ENCODE measurements around the gene PTX4. TPM values are rescaled to one million over a fixed set of nuclear protein-coding genes. Genes with fewer than 3 reads are reported as not detected.

PTX4 gene
- total and polyA plus RNA-seq, 2 experiments from 2014 or later = not detected

GRCh38 chr16:1453316-1453715 is 35.4 kb downstream of the PTX4 start:
- H3K4me2 ChIP-seq = no peak overlapping the region
- no peaks in the 10 kb centered on the region for H3K36me3 ChIP-seq (ENCODE audit: insufficient read depth)
- H4K20me1 ChIP-seq (replicated peaks; ENCODE audit: insufficient read depth) = no peaks in the 10 kb centered on the region
- no peaks in the 10 kb centered on the region for H3K4me1 ChIP-seq (ENCODE audit: insufficient read depth)
- Mint-ChIP-seq H3K9me3 (no peaks in the 10 kb centered on the region), H3K4me1 (no peaks in the 10 kb centered on the region), H3K4me3 (no peak overlapping the region), H3K27ac (no peak overlapping the region), H3K36me3 (ENCODE audit: low read depth) (peaks cover 12% of the 10 kb centered on the region), H3K27me3 (ENCODE audit: insufficient read depth, low read depth, poor library complexity) (peaks cover 9% of the 10 kb centered on the region)
- no peak overlapping the region for H3K4me3 ChIP-seq
- TF ChIP-seq EZH2 (IDR thresholded peaks at IDR 0.05; ENCODE audit: low read depth, unreplicated experiment) (no peak), ZNF114 (CRISPR knock-in tag; IDR thresholded peaks at IDR 0.05) (no peak), JUNB (IDR thresholded peaks at IDR 0.05; ENCODE audit: unreplicated experiment) (no peak), NANOG (IDR thresholded peaks at IDR 0.05; ENCODE audit: borderline replicate concordance) (no peak), EZH2phosphoT487 (IDR thresholded peaks at IDR 0.05; ENCODE audit: unreplicated experiment) (no peak), CTCF (conservative IDR thresholded peaks at IDR 0.05; ENCODE audit: low read depth in 2 of 2) (no peak), ZNF462 (CRISPR knock-in tag; IDR thresholded peaks at IDR 0.05) (no peak), REST (IDR thresholded peaks at IDR 0.05; ENCODE audit: unreplicated experiment) (no peak), STAT1 (IDR thresholded peaks at IDR 0.05; ENCODE audit: unreplicated experiment) (no peak), ZNF331 (CRISPR knock-in tag; IDR thresholded peaks at IDR 0.05; ENCODE audit: low read depth) (no peak), POLR2AphosphoS5 (IDR thresholded peaks at IDR 0.05; ENCODE audit: low read depth) (no peak), CREB1 (CRISPR knock-in tag; IDR thresholded peaks at IDR 0.05; ENCODE audit: low read depth) (no peak)
- TF ChIP-seq, protein P1, sequence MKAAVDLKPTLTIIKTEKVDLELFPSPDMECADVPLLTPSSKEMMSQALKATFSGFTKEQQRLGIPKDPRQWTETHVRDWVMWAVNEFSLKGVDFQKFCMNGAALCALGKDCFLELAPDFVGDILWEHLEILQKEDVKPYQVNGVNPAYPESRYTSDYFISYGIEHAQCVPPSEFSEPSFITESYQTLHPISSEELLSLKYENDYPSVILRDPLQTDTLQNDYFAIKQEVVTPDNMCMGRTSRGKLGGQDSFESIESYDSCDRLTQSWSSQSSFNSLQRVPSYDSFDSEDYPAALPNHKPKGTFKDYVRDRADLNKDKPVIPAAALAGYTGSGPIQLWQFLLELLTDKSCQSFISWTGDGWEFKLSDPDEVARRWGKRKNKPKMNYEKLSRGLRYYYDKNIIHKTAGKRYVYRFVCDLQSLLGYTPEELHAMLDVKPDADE (IDR thresholded peaks at IDR 0.05) = no peak
- H3K79me2 ChIP-seq (replicated peaks; ENCODE audit: insufficient read depth) = no peaks in the 10 kb centered on the region
- no peaks in the 10 kb centered on the region for H3K9me2 ChIP-seq (ENCODE audit: insufficient read depth)
- no peaks in the 10 kb centered on the region for H3K27me3 ChIP-seq (ENCODE audit: insufficient read depth)
- H3K27ac ChIP-seq (ENCODE audit: low read depth) = no peak overlapping the region
- ATAC-seq (no peak), DNase-seq (ENCODE audit: low spot score) (no peak)
- no peak overlapping the region for H2AFZ ChIP-seq
- H3F3A ChIP-seq (replicated peaks; ENCODE audit: low read depth) = no peaks in the 10 kb centered on the region
